GM12878 (cell line): ENCODE data around the gene NDUFA11. TPM values are rescaled to one million over a fixed set of nuclear protein-coding genes. Genes with fewer than 3 reads are reported as not detected.

Source experiments
- ATAC-seq: fragments of 200-7000 bp; cut with Tn5 transposase; 3 replicates; pipeline ENCODE4 v1.9.1; 2020; ENCODE audit warnings: mild to moderate bottlenecking, moderate library complexity
- BruUV-seq: library from RNA; stranded (reverse); fragments of 400-500 nt; replicated peaks from 2 replicates; lab custom pipeline; 2021; lab: Mats Ljungman, UMichigan
- CTCF ChIA-PET: fragments of 300-600 bp; sonication (Branson Sonifier 250); formaldehyde crosslinking; extraction: SDS; loops from one replicate; lab custom pipeline; 2021; ENCODE audit warnings: inconsistent platforms; lab: Yijun Ruan, JAX
- POLR2A ChIA-PET: fragments of 350-600 bp; formaldehyde crosslinking; extraction: SDS; loops from one replicate; lab custom pipeline; 2021; ENCODE audit warnings: inconsistent platforms; lab: Charles Lee
- RAD21 ChIA-PET: fragments of 300-600 bp; sonication (Branson Sonifier 250); formaldehyde crosslinking; loops from one replicate; lab custom pipeline; 2023; ENCODE audit warnings: antibody characterized with exemption; ENCODE audit not compliant: unreplicated experiment; lab: Charles Lee
- SMC1A ChIA-PET: fragments of 300-600 bp; sonication (Branson Sonifier 250); formaldehyde crosslinking; loops from one replicate; lab custom pipeline; 2023; ENCODE audit not compliant: unreplicated experiment, uncharacterized antibody; lab: Charles Lee
- DNase-seq: peaks from one replicate; pipeline ENCODE4 v3.0.0-alpha.2; 2011; ENCODE audit warnings: low read depth, low spot score
- FAIRE-seq: peaks from 3 replicates; lab custom pipeline; 2011; peaks lifted over from hg19 to GRCh38; lab: Jason Lieb, UNC
- H2AFZ ChIP-seq: 2 replicates; pipeline ENCODE4 v1.6.0; 2011; ENCODE audit warnings: low read depth, low read length, control low read depth; ENCODE audit not compliant: control insufficient read depth
- H3K27ac ChIP-seq: 2 replicates; pipeline ENCODE4 v1.5.1; 2011; ENCODE audit warnings: control low read depth; ENCODE audit not compliant: control insufficient read depth, insufficient read depth
- H3K27me3 ChIP-seq, 2 experiments: replicated peaks in 1 of 2; 2 replicates each; pipeline versions ENCODE4 v1.6.0 to v1.6.1; 2011; ENCODE audit warnings: low read length in 1 of 2; ENCODE audit not compliant: control insufficient read depth in 2 of 2, insufficient read depth in 2 of 2
- H3K36me3 ChIP-seq, 2 experiments: 2 replicates each; pipeline ENCODE4 v1.5.1; 2011; ENCODE audit warnings: low read length in 1 of 2; ENCODE audit not compliant: control insufficient read depth in 2 of 2, insufficient read depth in 2 of 2
- H3K4me1 ChIP-seq: 2 replicates; pipeline ENCODE4 v1.6.1; 2011; ENCODE audit warnings: mild to moderate bottlenecking, low read length, moderate library complexity, mixed read lengths; ENCODE audit not compliant: control insufficient read depth, insufficient read depth
- H3K4me2 ChIP-seq: 2 replicates; pipeline ENCODE4 v1.6.0; 2011; ENCODE audit warnings: control low read depth; ENCODE audit not compliant: control insufficient read depth, insufficient read depth
- H3K4me3 ChIP-seq: fragments of 200-600 bp; sonication (generic); 2 replicates; pipeline ENCODE4 v1.5.1; 2016
- H3K79me2 ChIP-seq: 2 replicates; pipeline ENCODE4 v1.6.0; 2011; ENCODE audit warnings: low read length; ENCODE audit not compliant: control insufficient read depth, insufficient read depth
- H3K9ac ChIP-seq: 2 replicates; pipeline ENCODE4 v1.8.0; 2011; ENCODE audit warnings: low read length, control low read depth, mixed read lengths; ENCODE audit not compliant: control insufficient read depth, insufficient read depth
- H3K9me3 ChIP-seq: replicated peaks from 3 replicates; pipeline ENCODE4 v1.5.1; 2011; ENCODE audit warnings: mild to moderate bottlenecking, low read length; ENCODE audit not compliant: control insufficient read depth, insufficient read depth
- H4K20me1 ChIP-seq: 2 replicates; pipeline ENCODE4 v1.6.0; 2011; ENCODE audit not compliant: control insufficient read depth, insufficient read depth
- ASH2L ChIP-seq: fragments of 300-600, 200-600 bp; sonication (generic); IDR thresholded peaks from 2 replicates; pipeline ENCODE4 v1.6.1; 2017; ENCODE audit warnings: low read depth, mild to moderate bottlenecking, borderline replicate concordance
- BRCA1 ChIP-seq: IDR thresholded peaks from 2 replicates; pipeline ENCODE4 v1.6.1; 2011; ENCODE audit warnings: low read depth, low read length, improper control_type of control experiment
- JUND ChIP-seq: IDR thresholded peaks from 2 replicates; pipeline ENCODE4 v1.6.1; 2012; ENCODE audit warnings: low read depth, mild to moderate bottlenecking, low read length, improper control_type of control experiment, moderate library complexity
- LARP7 ChIP-seq: fragments of 450-650 bp; IDR thresholded peaks from 2 replicates; pipeline ENCODE4 v1.6.1; 2017; ENCODE audit warnings: mild to moderate bottlenecking
- NBN ChIP-seq: fragments of 450-650 bp; IDR thresholded peaks from 2 replicates; pipeline ENCODE4 v1.6.1; 2016
- RAD21 ChIP-seq: IDR thresholded peaks from 2 replicates; pipeline ENCODE4 v1.6.1; 2011; ENCODE audit warnings: mild to moderate bottlenecking, low read depth, low read length, moderate library complexity; ENCODE audit not compliant: insufficient read depth
- TBL1XR1 ChIP-seq: IDR thresholded peaks from 2 replicates; pipeline ENCODE4 v1.6.1; 2012; ENCODE audit warnings: low read depth, low read length, improper control_type of control experiment
- WGBS: methylation state at CpG from one replicate; pipeline ENCODE4 v1.1.6; 2016; ENCODE audit warnings: low lambda C conversion rate; ENCODE audit not compliant: insufficient replicate concordance, insufficient coverage; ENCODE audit errors: missing lambda C conversion rate; 5-methylcytosine and 5-hydroxymethylcytosine counted together
- in situ Hi-C: fragments of 300-500 bp; cut with MboI; formaldehyde crosslinking; loops from 9 replicates; pipeline ENCODE4 v1.14.3; 2018; ENCODE audit warnings: mixed read lengths
- intact Hi-C: fragments of 100-400 bp; cut with micrococcal nuclease; formaldehyde crosslinking; loops from one replicate; pipeline ENCODE4 v1.14.2; 2022; ENCODE audit not compliant: unreplicated experiment
- polyA plus RNA-seq, 11 experiments: library from polyadenylated mRNA; depleted of rRNA in 4 of 11; unstranded in 6 of 11; stranded (reverse) in 5 of 11; fragments of >200 nt; fragmentation: Nextera tagmentation in 4 of 11; fragmentation: Illumina TruSeq in 1 of 11; extraction: Ambion mirVana in 4 of 11; extraction: Trizol in 1 of 11; gene quantifications; 1 replicate in 1 of 11; 2 replicates in 10 of 11; pipeline versions ENCODE4 v1.2.1 to v1.2.3, GENCODE V29; 2011 to 2016; ENCODE audit warnings: inconsistent platforms in 2 of 11, missing spikeins in 2 of 11, low read depth in 1 of 11
- total RNA-seq, 4 experiments: library from RNA; depleted of rRNA in 3 of 4; stranded (reverse); fragments of >200 nt in 3 of 4; fragmentation: Illumina TruSeq in 1 of 4; extraction: Trizol in 1 of 4; gene quantifications; 2 replicates each; pipeline versions ENCODE4 v1.2.1 to v1.2.3, GENCODE V29; 2013 to 2021
- TF ChIP-seq, protein P1 (sequence below): fragments of 450-650 bp; IDR thresholded peaks from 2 replicates; pipeline ENCODE4 v1.6.1; 2018; ENCODE audit warnings: borderline replicate concordance, mild to moderate bottlenecking; ENCODE audit not compliant: partially characterized antibody

NDUFA11 gene
- total and polyA plus RNA-seq, 10 of the 15 experiments (the other 5 are each of a cell fraction or from before 2014, with no cell fraction given): 108 to 600 (median 289) TPM

DNA sequence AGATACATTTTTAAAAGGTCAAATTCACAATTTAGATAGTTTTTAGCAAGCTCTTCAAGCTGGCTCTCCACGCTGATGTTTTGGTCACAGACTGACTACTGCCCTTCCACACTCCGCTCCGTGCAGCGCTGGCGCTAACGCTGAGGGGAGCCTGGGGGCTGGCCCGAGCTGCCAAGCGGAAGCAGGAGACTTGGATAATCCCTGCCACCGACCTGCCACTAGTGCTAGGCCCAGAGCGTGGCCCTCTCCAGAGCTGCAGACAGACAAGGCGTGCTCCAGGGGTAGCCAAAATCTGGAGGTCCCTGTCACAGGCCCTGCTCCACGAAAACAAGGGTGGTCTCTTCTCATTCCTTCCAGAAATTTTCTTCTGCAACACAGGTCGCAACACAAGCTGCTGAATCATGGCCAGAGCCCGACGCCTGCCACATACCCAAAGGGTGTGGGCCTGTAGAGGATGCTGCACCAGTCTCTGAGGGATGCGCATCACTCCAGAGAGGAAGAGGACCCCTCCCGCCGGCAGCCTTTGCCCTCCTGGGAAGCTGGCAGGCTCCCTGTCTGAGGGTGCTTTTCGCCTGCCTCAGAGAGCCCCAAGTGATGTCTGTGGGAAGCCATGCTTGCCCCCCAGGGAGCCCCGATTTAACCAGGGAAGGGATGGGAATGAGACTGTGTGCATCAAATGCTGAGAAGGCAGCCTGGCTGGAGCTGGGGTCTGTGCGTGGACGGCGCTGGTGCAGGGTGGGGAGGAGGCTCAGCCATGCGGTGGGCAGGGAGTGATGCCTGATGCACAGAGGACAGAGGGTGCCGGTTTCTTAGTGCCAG lies 32.1 kb upstream of the NDUFA11 start:
- ChIA-PET CTCF (no interaction called here), SMC1A (no interaction called here), POLR2A (no interaction called here), RAD21 (interaction anchor here (0.6 kb wide), 1 partner anchor 33 kb away, joined by 3 read pairs; no protein-coding TSS in a partner anchor)
- no peak overlapping the region for H3K4me3 ChIP-seq
- intact Hi-C loops: no loop called here
- no peak overlapping the region for H3K4me2 ChIP-seq
- FAIRE-seq: no peak
- no peaks in the 10 kb centered on the region for H3K27me3 ChIP-seq
- no peak for TF ChIP-seq NBN
- TF ChIP-seq ASH2L: no peak
- TF ChIP-seq JUND: no peak
- no peak for TF ChIP-seq LARP7
- no peak for TF ChIP-seq TBL1XR1
- no peak for TF ChIP-seq BRCA1
- TF ChIP-seq RAD21: no peak
- TF ChIP-seq, protein P1, sequence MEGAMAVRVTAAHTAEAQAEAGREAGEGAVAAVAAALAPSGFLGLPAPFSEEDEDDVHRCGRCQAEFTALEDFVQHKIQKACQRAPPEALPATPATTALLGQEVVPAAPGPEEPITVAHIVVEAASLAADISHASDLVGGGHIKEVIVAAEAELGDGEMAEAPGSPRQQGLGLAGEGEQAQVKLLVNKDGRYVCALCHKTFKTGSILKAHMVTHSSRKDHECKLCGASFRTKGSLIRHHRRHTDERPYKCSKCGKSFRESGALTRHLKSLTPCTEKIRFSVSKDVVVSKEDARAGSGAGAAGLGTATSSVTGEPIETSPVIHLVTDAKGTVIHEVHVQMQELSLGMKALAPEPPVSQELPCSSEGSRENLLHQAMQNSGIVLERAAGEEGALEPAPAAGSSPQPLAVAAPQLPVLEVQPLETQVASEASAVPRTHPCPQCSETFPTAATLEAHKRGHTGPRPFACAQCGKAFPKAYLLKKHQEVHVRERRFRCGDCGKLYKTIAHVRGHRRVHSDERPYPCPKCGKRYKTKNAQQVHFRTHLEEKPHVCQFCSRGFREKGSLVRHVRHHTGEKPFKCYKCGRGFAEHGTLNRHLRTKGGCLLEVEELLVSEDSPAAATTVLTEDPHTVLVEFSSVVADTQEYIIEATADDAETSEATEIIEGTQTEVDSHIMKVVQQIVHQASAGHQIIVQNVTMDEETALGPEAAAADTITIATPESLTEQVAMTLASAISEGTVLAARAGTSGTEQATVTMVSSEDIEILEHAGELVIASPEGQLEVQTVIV: no peak
- no peaks in the 10 kb centered on the region for H3K4me1 ChIP-seq
- no peak overlapping the region for H3K27ac ChIP-seq
- no peaks in the 10 kb centered on the region for H4K20me1 ChIP-seq
- H3K36me3 ChIP-seq: peaks cover 10 to 40% of the 10 kb centered on the region in 2 experiments; a peak in 3 of 4 replicates
- no peak overlapping the region for H3K9ac ChIP-seq
- no peak for ATAC-seq
- H3K79me2 ChIP-seq: no peaks in the 10 kb centered on the region
- in situ Hi-C loops: no loop called here
- BruUV-seq: no TSS peak
- WGBS: 97% methylated on average over 25 of the region's 25 CpGs
- no peak overlapping the region for H2AFZ ChIP-seq
- H3K9me3 ChIP-seq: no peaks in the 10 kb centered on the region
- no peak for DNase-seq
